Endothelial cell of umbilical vein (primary cell): ENCODE measurements around the gene C11orf21. TPM values are rescaled to one million over a fixed set of nuclear protein-coding genes. Genes with fewer than 3 reads are reported as not detected.

Source experiments
- BruUV-seq: library from RNA; stranded (reverse); fragments of 400-500 nt; replicated peaks from 2 replicates; lab custom pipeline; 2021; lab: Mats Ljungman, UMichigan
- CTCF ChIA-PET: fragments of 300-600, 350-600 bp; sonication (Branson Sonifier 250); formaldehyde crosslinking; loops from one replicate; lab custom pipeline; 2021; ENCODE audit warnings: antibody characterized with exemption, inconsistent platforms; lab: Charles Lee
- POLR2A ChIA-PET: fragments of 300-600, 350-600 bp; sonication (Branson Sonifier 250); formaldehyde crosslinking; loops from one replicate; lab custom pipeline; 2021; ENCODE audit warnings: antibody characterized with exemption, inconsistent platforms; lab: Charles Lee
- DNase-seq: peaks from one replicate; pipeline ENCODE4 v3.0.0-alpha.2; 2011; ENCODE audit warnings: low read depth, low spot score
- FAIRE-seq: peaks from 2 replicates; lab custom pipeline; 2011; peaks lifted over from hg19 to GRCh38; lab: Jason Lieb, UNC
- H2AFZ ChIP-seq: 2 replicates; pipeline ENCODE4 v1.6.0; 2012; ENCODE audit warnings: low read depth, low read length, control low read depth, inconsistent platforms
- H3K27ac ChIP-seq: 2 replicates; pipeline ENCODE4 v1.5.1; 2011; ENCODE audit warnings: low read depth, mild to moderate bottlenecking, control low read depth, low read length, moderate library complexity; ENCODE audit not compliant: insufficient read depth
- H3K27me3 ChIP-seq, 2 experiments: 2 replicates each; pipeline versions ENCODE4 v1.6.0 to v1.6.1; 2011; ENCODE audit warnings: low read length in 2 of 2, mixed read lengths in 1 of 2; ENCODE audit not compliant: control insufficient read depth in 2 of 2, insufficient read depth in 2 of 2
- H3K36me3 ChIP-seq, 2 experiments: 2 replicates in 1 of 2; 3 replicates in 1 of 2; pipeline ENCODE4 v1.5.1; 2011; ENCODE audit warnings: low read length in 2 of 2, mild to moderate bottlenecking in 1 of 2, moderate library complexity in 1 of 2; ENCODE audit not compliant: control insufficient read depth in 2 of 2, insufficient read depth in 2 of 2; ENCODE audit errors: extremely low read depth in 1 of 2
- H3K4me1 ChIP-seq: 3 replicates; pipeline ENCODE4 v1.5.1; 2011; ENCODE audit warnings: mild to moderate bottlenecking, low read length; ENCODE audit not compliant: control insufficient read depth, insufficient read depth; ENCODE audit errors: extremely low read depth
- H3K4me2 ChIP-seq: 2 replicates; pipeline ENCODE4 v1.6.1; 2011; ENCODE audit warnings: low read length, control low read depth, mixed read lengths; ENCODE audit not compliant: insufficient read depth
- H3K4me3 ChIP-seq, 3 experiments: fragments of 200-600 bp in 1 of 3; sonication (generic), shearing (Covaris generic) in 1 of 3; replicated peaks in 1 of 3; 2 replicates each; pipeline ENCODE4 v1.5.1; 2011 to 2016; ENCODE audit warnings: control low read depth in 3 of 3, low read length in 3 of 3, mild to moderate bottlenecking in 2 of 3, inconsistent platforms in 1 of 3, low read depth in 1 of 3, moderate library complexity in 1 of 3; ENCODE audit not compliant: insufficient read depth in 1 of 3
- H3K79me2 ChIP-seq: 2 replicates; pipeline ENCODE4 v1.6.0; 2012; ENCODE audit warnings: low read length, inconsistent platforms; ENCODE audit not compliant: control insufficient read depth, insufficient read depth
- H3K9ac ChIP-seq: replicated peaks from 2 replicates; pipeline ENCODE3; 2011; ENCODE audit warnings: low read length, control low read depth; ENCODE audit not compliant: insufficient read depth; ENCODE audit errors: extremely low read depth
- H3K9me1 ChIP-seq: replicated peaks from 3 replicates; pipeline ENCODE4 v1.6.0; 2011; ENCODE audit warnings: mild to moderate bottlenecking, low read length; ENCODE audit not compliant: control insufficient read depth, insufficient read depth; ENCODE audit errors: extremely low read depth
- H3K9me3 ChIP-seq: replicated peaks from 2 replicates; pipeline ENCODE4 v1.5.1; 2012; ENCODE audit warnings: low read length, inconsistent platforms; ENCODE audit not compliant: control insufficient read depth, insufficient read depth
- H4K20me1 ChIP-seq: replicated peaks from 2 replicates; pipeline ENCODE3; 2011; ENCODE audit warnings: mild to moderate bottlenecking, low read length; ENCODE audit not compliant: control insufficient read depth, insufficient read depth; ENCODE audit errors: extremely low read depth
- EZH2 ChIP-seq: IDR thresholded peaks from 2 replicates; pipeline ENCODE4 v1.6.1; 2012; ENCODE audit warnings: borderline replicate concordance, low read depth, mild to moderate bottlenecking, moderate library complexity, low read length, inconsistent platforms; ENCODE audit not compliant: severe bottlenecking
- FOS ChIP-seq: IDR thresholded peaks from 2 replicates; pipeline ENCODE4 v1.6.1; 2011; ENCODE audit warnings: mild to moderate bottlenecking, low read length, moderate library complexity, borderline replicate concordance; ENCODE audit not compliant: insufficient read depth
- GATA2 ChIP-seq: IDR thresholded peaks from 2 replicates; pipeline ENCODE4 v1.7.0; 2011; ENCODE audit warnings: low read depth, mild to moderate bottlenecking, moderate library complexity, mixed read lengths, low read length; ENCODE audit not compliant: insufficient read length, insufficient read depth
- JUN ChIP-seq: IDR thresholded peaks from 2 replicates; pipeline ENCODE4 v1.6.1; 2011; ENCODE audit warnings: borderline replicate concordance, low read depth; ENCODE audit not compliant: insufficient read length, insufficient read depth
- MYC ChIP-seq: IDR thresholded peaks from one replicate; pipeline ENCODE4 v1.6.1; 2011; ENCODE audit warnings: mild to moderate bottlenecking, low read depth, low read length
- POLR2A ChIP-seq: IDR thresholded peaks from 2 replicates; pipeline ENCODE4 v1.6.1; 2012; ENCODE audit warnings: low read depth, mild to moderate bottlenecking, control low read depth, low read length
- POLR2AphosphoS5 ChIP-seq: IDR thresholded peaks from 2 replicates; pipeline ENCODE4 v1.6.1; 2012; ENCODE audit warnings: low read depth, mild to moderate bottlenecking, control low read depth, low read length, moderate library complexity; ENCODE audit not compliant: insufficient read depth
- dilution Hi-C: fragments of 300-500 bp; cut with MboI; formaldehyde crosslinking; loops from one replicate; pipeline ENCODE4 v1.15.0; 2019; ENCODE audit warnings: low sequenced_read_pairs; ENCODE audit not compliant: extremely low pct_ligation_motif_present
- intact Hi-C: fragments of 100-400 bp; cut with micrococcal nuclease; formaldehyde crosslinking; loops from one replicate; pipeline ENCODE4 v1.10.0; 2022
- polyA plus RNA-seq, 4 experiments: library from polyadenylated mRNA; depleted of rRNA in 3 of 4; stranded (reverse) in 3 of 4; unstranded in 1 of 4; fragments of >200 nt; gene quantifications; 2 replicates each; pipeline versions ENCODE4 v1.2.1 to v1.2.3, GENCODE V29; 2011 to 2012; ENCODE audit warnings: missing spikeins in 1 of 4
- total RNA-seq: library from RNA; stranded (reverse); gene quantifications from 2 replicates; pipeline ENCODE4 v1.2.3, GENCODE V29; 2021
- TF ChIP-seq, protein P1 (sequence below): IDR thresholded peaks from 2 replicates; pipeline ENCODE4 v1.6.1; 2011; ENCODE audit not compliant: insufficient read depth, insufficient read length
- TF ChIP-seq, protein P2 (sequence below), 2 donors: IDR thresholded peaks; 1 replicate in 1 of 2; 2 replicates in 1 of 2; pipeline ENCODE4 v1.5.1; 2011; ENCODE audit warnings: low read length in 2 of 2, mild to moderate bottlenecking in 2 of 2, moderate library complexity in 2 of 2, control low read depth in 1 of 2, inconsistent platforms in 1 of 2, low read depth in 1 of 2; ENCODE audit not compliant: insufficient read depth in 1 of 2; ENCODE audit errors: extremely low read depth in 1 of 2

The C11orf21 gene
- total and polyA plus RNA-seq, 2 donors (not counting 3 experiments of a cell fraction or from before 2014, with no cell fraction given) = not detected

DNA sequence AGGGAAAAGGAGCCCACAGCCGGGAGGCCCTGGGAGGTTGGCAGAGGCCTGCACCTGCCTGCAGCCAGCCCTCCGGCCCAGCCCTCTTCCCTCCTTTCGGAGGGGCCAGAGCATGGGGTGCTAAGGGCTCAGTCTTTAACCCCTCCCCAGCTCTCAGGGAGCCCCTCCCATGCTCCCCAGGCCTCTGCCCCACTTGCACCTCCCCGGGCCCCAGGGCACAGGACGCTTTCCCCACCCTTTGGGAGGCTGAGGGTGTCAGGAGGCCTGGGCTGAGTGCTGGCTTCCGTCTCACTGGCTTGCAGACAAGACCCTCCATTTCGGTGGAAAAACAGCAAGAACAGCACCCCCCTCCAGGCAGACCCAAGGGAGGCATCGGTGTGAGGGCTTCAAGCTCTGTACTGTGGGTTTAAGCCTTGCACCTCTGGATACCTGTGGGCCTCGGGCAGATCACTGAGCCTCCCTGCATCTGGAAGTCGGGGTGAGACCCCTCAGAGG, 38.6 kb downstream of the C11orf21 start:
- no peak overlapping the region for H3K27ac ChIP-seq
- BruUV-seq = no TSS peak
- H3K9me3 ChIP-seq = no peaks in the 10 kb centered on the region
- no peaks in the 10 kb centered on the region for H3K9me1 ChIP-seq
- no peaks in the 10 kb centered on the region for H3K4me1 ChIP-seq
- H3K9ac ChIP-seq = no peak overlapping the region
- H3K4me2 ChIP-seq = no peak overlapping the region
- no peaks in the 10 kb centered on the region for H3K79me2 ChIP-seq
- TF ChIP-seq, protein P1, sequence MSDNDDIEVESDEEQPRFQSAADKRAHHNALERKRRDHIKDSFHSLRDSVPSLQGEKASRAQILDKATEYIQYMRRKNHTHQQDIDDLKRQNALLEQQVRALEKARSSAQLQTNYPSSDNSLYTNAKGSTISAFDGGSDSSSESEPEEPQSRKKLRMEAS = no peak
- TF ChIP-seq POLR2AphosphoS5 (no peak), FOS (no peak), GATA2 (no peak), POLR2A (no peak), EZH2 (no peak), MYC (no peak), JUN (no peak)
- TF ChIP-seq, protein P2, sequence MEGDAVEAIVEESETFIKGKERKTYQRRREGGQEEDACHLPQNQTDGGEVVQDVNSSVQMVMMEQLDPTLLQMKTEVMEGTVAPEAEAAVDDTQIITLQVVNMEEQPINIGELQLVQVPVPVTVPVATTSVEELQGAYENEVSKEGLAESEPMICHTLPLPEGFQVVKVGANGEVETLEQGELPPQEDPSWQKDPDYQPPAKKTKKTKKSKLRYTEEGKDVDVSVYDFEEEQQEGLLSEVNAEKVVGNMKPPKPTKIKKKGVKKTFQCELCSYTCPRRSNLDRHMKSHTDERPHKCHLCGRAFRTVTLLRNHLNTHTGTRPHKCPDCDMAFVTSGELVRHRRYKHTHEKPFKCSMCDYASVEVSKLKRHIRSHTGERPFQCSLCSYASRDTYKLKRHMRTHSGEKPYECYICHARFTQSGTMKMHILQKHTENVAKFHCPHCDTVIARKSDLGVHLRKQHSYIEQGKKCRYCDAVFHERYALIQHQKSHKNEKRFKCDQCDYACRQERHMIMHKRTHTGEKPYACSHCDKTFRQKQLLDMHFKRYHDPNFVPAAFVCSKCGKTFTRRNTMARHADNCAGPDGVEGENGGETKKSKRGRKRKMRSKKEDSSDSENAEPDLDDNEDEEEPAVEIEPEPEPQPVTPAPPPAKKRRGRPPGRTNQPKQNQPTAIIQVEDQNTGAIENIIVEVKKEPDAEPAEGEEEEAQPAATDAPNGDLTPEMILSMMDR (IDR thresholded peaks at IDR 0.05; ENCODE audit: extremely low read depth in 1 of 2, insufficient read depth in 1 of 2, low read depth in 1 of 2, low read length in 2 of 2) = no peak
- FAIRE-seq (no peak), DNase-seq (no peak)
- H4K20me1 ChIP-seq = no peaks in the 10 kb centered on the region
- ChIA-PET CTCF (no interaction called here), POLR2A (no interaction called here)
- H3K36me3 ChIP-seq = no peaks in the 10 kb centered on the region
- H3K27me3 ChIP-seq = peaks cover 3 to 5% of the 10 kb centered on the region in 2 experiments
- dilution Hi-C loops (no loop called here), intact Hi-C loops (no loop called here)
- no peak overlapping the region for H3K4me3 ChIP-seq
- H2AFZ ChIP-seq = no peak overlapping the region
